ENCODE measurements around the gene RAE1.

- TF ChIP-seq CTCF (IDR thresholded peaks at IDR 0.05) (no peak), POLR2A (IDR thresholded peaks at IDR 0.05) (no peak)
Measured at GRCh38 chr20:57389695-57390603, 38.9 kb downstream of the RAE1 start.
